ENCODE results near the gene SOD1.
A peak's percentile ranks its signal among the peaks of the same experiment; 100 is the strongest.

Gene SOD1

GRCh38 chr21:31659536-31660258 is at the start of gene SOD1:
TSS of gene SOD1 (plus strand) at chr21:31659693. CDS start at chr21:31659770, 77 bp downstream.
- TF ChIP-seq CTCF (IDR thresholded peaks at IDR 0.05; ENCODE audit: low read depth, low read length), result no peak
- peak; percentile 78 for DNase-seq (ENCODE audit: extremely low read depth, low read depth)

- no peak for TF ChIP-seq CTCF (IDR thresholded peaks at IDR 0.05; ENCODE audit: low read depth, low read length)
- DNase-seq (ENCODE audit: extremely low read depth, low read depth), result no peak
Observed at GRCh38 chr21:31611445-31611844, 48.0 kb upstream of the SOD1 start.

- DNase-seq (ENCODE audit: extremely low read depth, low read depth), result no peak
- no peak for TF ChIP-seq CTCF (IDR thresholded peaks at IDR 0.05; ENCODE audit: low read depth, low read length)
Observed at GRCh38 chr21:31612894-31613785, 46.4 kb upstream of the SOD1 start.

- no peak for DNase-seq (ENCODE audit: extremely low read depth, low read depth)
- no peak for TF ChIP-seq CTCF (IDR thresholded peaks at IDR 0.05; ENCODE audit: low read depth, low read length)
Observed at GRCh38 chr21:31614705-31615104, 44.8 kb upstream of the SOD1 start.

GRCh38 chr21:31616216-31616615 is 43.3 kb upstream of the SOD1 start:
- TF ChIP-seq CTCF (IDR thresholded peaks at IDR 0.05; ENCODE audit: low read depth, low read length), result no peak
- DNase-seq (ENCODE audit: extremely low read depth, low read depth), result no peak

GRCh38 chr21:31618696-31619430 is 40.6 kb upstream of the SOD1 start:
- TF ChIP-seq CTCF (IDR thresholded peaks at IDR 0.05; ENCODE audit: low read depth, low read length), result no peak
- no peak for DNase-seq (ENCODE audit: extremely low read depth, low read depth)
